ENCODE data around the gene SUSD2.
"Not testable (repeated sequence)": the region's sequence is repeated elsewhere in the genome, so short reads cannot be mapped to it uniquely, and the experiment has no call there.

SUSD2 gene

DNA sequence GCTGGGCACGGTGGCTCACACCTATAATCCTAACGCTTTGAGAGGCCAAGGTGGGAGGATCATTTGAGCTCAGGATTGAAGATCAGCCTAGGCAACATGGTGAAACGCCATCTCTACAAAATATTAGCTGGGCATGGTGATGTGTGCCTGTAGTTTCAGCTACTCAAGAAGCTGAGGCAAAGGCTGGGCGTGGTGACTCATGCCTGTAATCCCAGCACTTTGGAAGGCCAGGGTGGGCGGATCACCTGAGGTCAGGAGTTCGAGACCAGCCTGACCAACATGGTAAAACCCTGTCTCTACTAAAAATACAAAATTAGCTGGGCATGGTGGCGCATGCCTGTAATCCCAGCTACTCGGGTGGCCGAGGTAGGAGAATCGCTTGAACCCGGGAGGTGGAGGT is 29.1 kb downstream of the SUSD2 start:
- peaks cover 8 to 16% of the 10 kb centered on the region in 2 donors for H3K4me1 ChIP-seq (ENCODE audit: control insufficient read depth in 2 of 2, insufficient read depth in 2 of 2, low read length in 2 of 2)
- H3K27ac ChIP-seq (ENCODE audit: low read depth in 2 of 2, low read length in 2 of 2); H3K9ac ChIP-seq (ENCODE audit: low read depth in 1 of 2, low read length in 2 of 2); H3K9me3 ChIP-seq (ENCODE audit: control insufficient read depth in 2 of 2, low read length in 2 of 2); H3K36me3 ChIP-seq (ENCODE audit: control insufficient read depth in 2 of 2, insufficient read depth in 2 of 2, low read length in 2 of 2); H3K27me3 ChIP-seq (ENCODE audit: control insufficient read depth in 2 of 2, insufficient read depth in 2 of 2, low read length in 2 of 2); H3K4me3 ChIP-seq (ENCODE audit: low read length in 2 of 2): not testable (repeated sequence)

DNA sequence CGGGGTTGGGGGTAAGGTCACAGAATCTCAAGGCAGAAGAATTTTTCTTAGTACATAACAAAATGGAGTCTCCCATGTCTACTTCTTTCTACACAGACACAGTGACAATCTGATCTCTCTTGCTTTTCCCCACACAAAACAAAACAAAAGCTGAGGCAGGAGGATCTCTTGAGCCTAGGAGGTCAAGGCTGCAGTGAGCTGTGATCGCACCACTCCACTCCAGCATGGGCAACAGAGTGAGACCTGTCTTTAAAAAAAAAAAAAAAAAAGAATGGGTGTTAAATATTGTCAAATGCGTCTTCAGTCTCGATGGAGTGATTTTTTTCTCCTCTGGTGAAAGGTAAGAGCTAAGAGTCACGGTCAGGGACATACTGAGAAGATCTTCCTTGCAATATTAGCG is 30.4 kb downstream of the SUSD2 start:
- H3K4me3 ChIP-seq (ENCODE audit: low read length in 2 of 2); H3K9ac ChIP-seq (ENCODE audit: low read depth in 1 of 2, low read length in 2 of 2); H3K9me3 ChIP-seq (ENCODE audit: control insufficient read depth in 2 of 2, low read length in 2 of 2); H3K27me3 ChIP-seq (ENCODE audit: control insufficient read depth in 2 of 2, insufficient read depth in 2 of 2, low read length in 2 of 2); H3K36me3 ChIP-seq (ENCODE audit: control insufficient read depth in 2 of 2, insufficient read depth in 2 of 2, low read length in 2 of 2); H3K27ac ChIP-seq (ENCODE audit: low read depth in 2 of 2, low read length in 2 of 2): not testable (repeated sequence)
- H3K4me1 ChIP-seq (ENCODE audit: control insufficient read depth in 2 of 2, insufficient read depth in 2 of 2, low read length in 2 of 2): peaks cover 8 to 15% of the 10 kb centered on the region in 2 donors

GRCh38 chr22:24213111-24213510 is 31.8 kb downstream of the SUSD2 start:
- H3K36me3 ChIP-seq (ENCODE audit: control insufficient read depth in 2 of 2, insufficient read depth in 2 of 2, low read length in 2 of 2); H3K9ac ChIP-seq (ENCODE audit: low read depth in 1 of 2, low read length in 2 of 2); H3K4me3 ChIP-seq (ENCODE audit: low read length in 2 of 2); H3K27ac ChIP-seq (ENCODE audit: low read depth in 2 of 2, low read length in 2 of 2); H3K27me3 ChIP-seq (ENCODE audit: control insufficient read depth in 2 of 2, insufficient read depth in 2 of 2, low read length in 2 of 2); H3K9me3 ChIP-seq (ENCODE audit: control insufficient read depth in 2 of 2, low read length in 2 of 2); H3K4me1 ChIP-seq (ENCODE audit: control insufficient read depth in 2 of 2, insufficient read depth in 2 of 2, low read length in 2 of 2): not testable (repeated sequence)

DNA sequence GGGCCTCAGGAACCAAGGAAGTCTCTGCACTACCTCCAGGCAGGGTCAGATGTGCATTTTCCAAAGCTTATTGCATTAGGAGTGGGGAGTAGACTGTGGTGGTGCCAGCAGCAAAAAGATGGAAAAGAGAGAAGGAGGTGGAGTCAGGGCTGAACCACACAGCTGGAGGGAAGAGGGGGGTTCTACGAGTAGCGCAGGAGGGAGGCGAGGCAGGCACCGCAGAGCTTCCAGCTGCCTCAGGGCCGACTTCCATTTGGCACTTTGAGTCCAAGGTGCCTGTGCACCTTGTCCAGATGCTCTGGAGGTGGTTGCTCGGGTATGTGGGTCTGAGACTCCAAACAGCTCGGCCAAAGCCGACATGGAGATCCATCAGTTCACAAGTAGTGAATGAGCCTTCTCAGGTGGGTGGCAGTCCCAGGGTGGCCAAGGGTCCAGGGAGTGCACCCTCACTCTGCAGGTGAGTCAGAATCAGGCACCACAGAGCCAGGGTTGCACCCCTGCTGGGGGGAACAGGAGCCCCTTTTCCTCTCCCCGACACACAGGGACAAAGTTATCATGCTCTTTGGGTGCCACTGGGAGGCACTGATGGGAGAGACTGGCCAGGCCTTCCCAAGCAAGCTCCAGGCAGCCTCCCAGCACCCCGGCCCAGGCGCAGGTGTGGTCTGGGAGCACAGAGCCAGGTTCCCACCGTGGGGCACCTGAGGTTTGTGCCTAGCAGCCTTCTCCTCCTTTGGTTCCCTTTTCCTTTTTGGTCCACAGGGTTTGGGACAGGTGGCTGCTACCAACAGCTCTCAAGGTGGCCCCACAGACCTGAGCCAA is 33.4 kb downstream of the SUSD2 start:
- no peak overlapping the region for H3K27ac ChIP-seq (ENCODE audit: low read depth in 2 of 2, low read length in 2 of 2)
- no peak overlapping the region for H3K4me3 ChIP-seq (ENCODE audit: low read length in 2 of 2)
- H3K36me3 ChIP-seq (ENCODE audit: control insufficient read depth in 2 of 2, insufficient read depth in 2 of 2, low read length in 2 of 2): no peaks in the 10 kb centered on the region
- no peaks in the 10 kb centered on the region for H3K4me1 ChIP-seq (ENCODE audit: control insufficient read depth in 2 of 2, insufficient read depth in 2 of 2, low read length in 2 of 2)
- no peak overlapping the region for H3K9ac ChIP-seq (ENCODE audit: low read depth in 1 of 2, low read length in 2 of 2)
- H3K27me3 ChIP-seq (ENCODE audit: control insufficient read depth in 2 of 2, insufficient read depth in 2 of 2, low read length in 2 of 2): no peaks in the 10 kb centered on the region
- no peaks in the 10 kb centered on the region for H3K9me3 ChIP-seq (ENCODE audit: control insufficient read depth in 2 of 2, low read length in 2 of 2)

- H3K4me3 ChIP-seq (ENCODE audit: low read length in 2 of 2): no peak overlapping the region
- H3K27me3 ChIP-seq (ENCODE audit: control insufficient read depth in 2 of 2, insufficient read depth in 2 of 2, low read length in 2 of 2): no peaks in the 10 kb centered on the region
- H3K27ac ChIP-seq (ENCODE audit: low read depth in 2 of 2, low read length in 2 of 2): no peak overlapping the region
- H3K9ac ChIP-seq (ENCODE audit: low read depth in 1 of 2, low read length in 2 of 2): no peak overlapping the region
- H3K36me3 ChIP-seq (ENCODE audit: control insufficient read depth in 2 of 2, insufficient read depth in 2 of 2, low read length in 2 of 2): no peaks in the 10 kb centered on the region
- H3K9me3 ChIP-seq (ENCODE audit: control insufficient read depth in 2 of 2, low read length in 2 of 2): no peaks in the 10 kb centered on the region
- H3K4me1 ChIP-seq (ENCODE audit: control insufficient read depth in 2 of 2, insufficient read depth in 2 of 2, low read length in 2 of 2): no peaks in the 10 kb centered on the region
Observed at GRCh38 chr22:24216541-24217209, 35.4 kb downstream of the SUSD2 start.

- no peaks in the 10 kb centered on the region for H3K36me3 ChIP-seq (ENCODE audit: control insufficient read depth in 2 of 2, insufficient read depth in 2 of 2, low read length in 2 of 2)
- no peak overlapping the region for H3K4me3 ChIP-seq (ENCODE audit: low read length in 2 of 2)
- no peak overlapping the region for H3K27ac ChIP-seq (ENCODE audit: low read depth in 2 of 2, low read length in 2 of 2)
- no peaks in the 10 kb centered on the region for H3K27me3 ChIP-seq (ENCODE audit: control insufficient read depth in 2 of 2, insufficient read depth in 2 of 2, low read length in 2 of 2)
- H3K4me1 ChIP-seq (ENCODE audit: control insufficient read depth in 2 of 2, insufficient read depth in 2 of 2, low read length in 2 of 2): no peaks in the 10 kb centered on the region
- H3K9ac ChIP-seq (ENCODE audit: low read depth in 1 of 2, low read length in 2 of 2): no peak overlapping the region
- no peaks in the 10 kb centered on the region for H3K9me3 ChIP-seq (ENCODE audit: control insufficient read depth in 2 of 2, low read length in 2 of 2)
Observed at GRCh38 chr22:24217384-24217783, 36.1 kb downstream of the SUSD2 start.

- H3K9me3 ChIP-seq (ENCODE audit: control insufficient read depth in 2 of 2, low read length in 2 of 2): no peaks in the 10 kb centered on the region
- no peak overlapping the region for H3K9ac ChIP-seq (ENCODE audit: low read depth in 1 of 2, low read length in 2 of 2)
- no peak overlapping the region for H3K27ac ChIP-seq (ENCODE audit: low read depth in 2 of 2, low read length in 2 of 2)
- no peak overlapping the region for H3K4me3 ChIP-seq (ENCODE audit: low read length in 2 of 2)
- H3K36me3 ChIP-seq (ENCODE audit: control insufficient read depth in 2 of 2, insufficient read depth in 2 of 2, low read length in 2 of 2): no peaks in the 10 kb centered on the region
- H3K27me3 ChIP-seq (ENCODE audit: control insufficient read depth in 2 of 2, insufficient read depth in 2 of 2, low read length in 2 of 2): no peaks in the 10 kb centered on the region
- H3K4me1 ChIP-seq (ENCODE audit: control insufficient read depth in 2 of 2, insufficient read depth in 2 of 2, low read length in 2 of 2): no peaks in the 10 kb centered on the region
Observed at GRCh38 chr22:24219750-24220149, 38.5 kb downstream of the SUSD2 start.

- Histone ChIP-seq H3K4me1 (ENCODE audit: control insufficient read depth in 2 of 2, insufficient read depth in 2 of 2, low read length in 2 of 2) (no peaks in the 10 kb centered on the region), H3K4me3 (ENCODE audit: low read length in 2 of 2) (no peak overlapping the region), H3K36me3 (ENCODE audit: control insufficient read depth in 2 of 2, insufficient read depth in 2 of 2, low read length in 2 of 2) (no peaks in the 10 kb centered on the region), H3K27ac (ENCODE audit: low read depth in 2 of 2, low read length in 2 of 2) (no peak overlapping the region), H3K9ac (ENCODE audit: low read depth in 1 of 2, low read length in 2 of 2) (no peak overlapping the region), H3K27me3 (ENCODE audit: control insufficient read depth in 2 of 2, insufficient read depth in 2 of 2, low read length in 2 of 2) (no peaks in the 10 kb centered on the region), H3K9me3 (ENCODE audit: control insufficient read depth in 2 of 2, low read length in 2 of 2) (no peaks in the 10 kb centered on the region)
Observed at GRCh38 chr22:24224468-24224867, 43.2 kb downstream of the SUSD2 start.

DNA sequence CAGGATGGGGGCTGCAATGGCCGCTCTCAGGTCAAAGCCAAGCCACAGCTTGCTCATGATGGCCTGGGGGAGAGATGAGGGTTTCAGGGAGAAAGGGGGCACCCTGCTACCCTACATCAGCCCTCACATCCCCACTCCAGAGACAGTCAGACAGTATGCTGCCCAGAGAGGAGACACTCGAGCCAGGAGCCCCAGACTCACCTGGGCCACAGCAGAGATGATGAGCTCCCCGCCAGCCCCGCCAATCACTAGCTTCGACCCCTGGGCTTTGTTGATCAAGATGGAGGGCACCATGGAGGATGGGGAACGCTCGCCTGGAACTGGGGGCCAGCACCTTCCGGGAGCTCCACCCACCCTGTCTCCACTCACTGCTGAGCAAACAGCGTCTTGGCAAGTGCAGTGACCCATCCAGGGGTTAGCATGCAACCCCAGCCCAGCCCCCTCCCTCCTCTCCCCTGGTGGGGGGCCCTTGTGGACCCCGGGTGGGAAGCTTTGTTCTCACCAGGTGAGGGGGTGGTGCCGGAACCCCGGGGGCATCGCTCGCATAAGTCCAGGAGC is 43.8 kb downstream of the SUSD2 start:
- no peak overlapping the region for H3K9ac ChIP-seq (ENCODE audit: low read depth in 1 of 2, low read length in 2 of 2)
- H3K4me3 ChIP-seq (ENCODE audit: low read length in 2 of 2): no peak overlapping the region

GRCh38 chr22:24225951-24226350 is 44.7 kb downstream of the SUSD2 start:
- no peak overlapping the region for H3K27ac ChIP-seq (ENCODE audit: low read depth in 2 of 2, low read length in 2 of 2)
- no peak overlapping the region for H3K9ac ChIP-seq (ENCODE audit: low read depth in 1 of 2, low read length in 2 of 2)
- H3K4me3 ChIP-seq (ENCODE audit: low read length in 2 of 2): no peak overlapping the region
- no peaks in the 10 kb centered on the region for H3K9me3 ChIP-seq (ENCODE audit: control insufficient read depth in 2 of 2, low read length in 2 of 2)
- H3K27me3 ChIP-seq (ENCODE audit: control insufficient read depth in 2 of 2, insufficient read depth in 2 of 2, low read length in 2 of 2): no peaks in the 10 kb centered on the region
- H3K4me1 ChIP-seq (ENCODE audit: control insufficient read depth in 2 of 2, insufficient read depth in 2 of 2, low read length in 2 of 2): no peaks in the 10 kb centered on the region
- no peaks in the 10 kb centered on the region for H3K36me3 ChIP-seq (ENCODE audit: control insufficient read depth in 2 of 2, insufficient read depth in 2 of 2, low read length in 2 of 2)

More for the DNA sequence above, 43.8 kb downstream of the SUSD2 start:
- H3K36me3 ChIP-seq (ENCODE audit: control insufficient read depth in 2 of 2, insufficient read depth in 2 of 2, low read length in 2 of 2): no peaks in the 10 kb centered on the region
- H3K27ac ChIP-seq (ENCODE audit: low read depth in 2 of 2, low read length in 2 of 2): no peak overlapping the region
- no peaks in the 10 kb centered on the region for H3K4me1 ChIP-seq (ENCODE audit: control insufficient read depth in 2 of 2, insufficient read depth in 2 of 2, low read length in 2 of 2)
- H3K27me3 ChIP-seq (ENCODE audit: control insufficient read depth in 2 of 2, insufficient read depth in 2 of 2, low read length in 2 of 2): no peaks in the 10 kb centered on the region
- H3K9me3 ChIP-seq (ENCODE audit: control insufficient read depth in 2 of 2, low read length in 2 of 2): no peaks in the 10 kb centered on the region

All from mucosa of rectum (tissue), 2 donors.